Measurements from ENCODE around the gene TRIM39.

GRCh38 chr6:30311101-30311500 is 15.6 kb upstream of the TRIM39 start:
- TF ChIP-seq RCOR1 (IDR thresholded peaks at IDR 0.05; ENCODE audit: insufficient replicate concordance, low read length) (no peak), NFE2L2 (IDR thresholded peaks at IDR 0.05; ENCODE audit: low read depth, low read length) (no peak), POLR2A (IDR thresholded peaks at IDR 0.05; ENCODE audit: low read depth, low read length) (no peak), RFX5 (IDR thresholded peaks at IDR 0.05; ENCODE audit: low read depth, low read length) (no peak), BHLHE40 (IDR thresholded peaks at IDR 0.05; ENCODE audit: low read depth, low read length) (no peak)
- TF ChIP-seq, protein P1, sequence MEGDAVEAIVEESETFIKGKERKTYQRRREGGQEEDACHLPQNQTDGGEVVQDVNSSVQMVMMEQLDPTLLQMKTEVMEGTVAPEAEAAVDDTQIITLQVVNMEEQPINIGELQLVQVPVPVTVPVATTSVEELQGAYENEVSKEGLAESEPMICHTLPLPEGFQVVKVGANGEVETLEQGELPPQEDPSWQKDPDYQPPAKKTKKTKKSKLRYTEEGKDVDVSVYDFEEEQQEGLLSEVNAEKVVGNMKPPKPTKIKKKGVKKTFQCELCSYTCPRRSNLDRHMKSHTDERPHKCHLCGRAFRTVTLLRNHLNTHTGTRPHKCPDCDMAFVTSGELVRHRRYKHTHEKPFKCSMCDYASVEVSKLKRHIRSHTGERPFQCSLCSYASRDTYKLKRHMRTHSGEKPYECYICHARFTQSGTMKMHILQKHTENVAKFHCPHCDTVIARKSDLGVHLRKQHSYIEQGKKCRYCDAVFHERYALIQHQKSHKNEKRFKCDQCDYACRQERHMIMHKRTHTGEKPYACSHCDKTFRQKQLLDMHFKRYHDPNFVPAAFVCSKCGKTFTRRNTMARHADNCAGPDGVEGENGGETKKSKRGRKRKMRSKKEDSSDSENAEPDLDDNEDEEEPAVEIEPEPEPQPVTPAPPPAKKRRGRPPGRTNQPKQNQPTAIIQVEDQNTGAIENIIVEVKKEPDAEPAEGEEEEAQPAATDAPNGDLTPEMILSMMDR (conservative IDR thresholded peaks at IDR 0.05; ENCODE audit: low read depth, low read length), result no peak

All from IMR-90 (cell line).